ENCODE measurements around the gene CLEC18B. TPM values are rescaled to one million over a fixed set of nuclear protein-coding genes. Genes with fewer than 3 reads are reported as not detected.
"Not testable (repeated sequence)": the region's sequence is repeated elsewhere in the genome, so short reads cannot be mapped to it uniquely, and the experiment has no call there.

Gene CLEC18B
- total RNA-seq, 3 donors from 2014 or later, result 1.1 to 5.5 (median 2.0) TPM

GRCh38 chr16:74412775-74413390 lies 8.4 kb downstream of the CLEC18B start:
- H3K9me3 ChIP-seq, result not testable (repeated sequence)

GRCh38 chr16:74412138-74412774 lies 9.0 kb downstream of the CLEC18B start:
- ATAC-seq; intact Hi-C loops (cut with DNase I, micrococcal nuclease); H3K4me3 ChIP-seq; H3K4me1 ChIP-seq (ENCODE audit: low read depth); H3K36me3 ChIP-seq (ENCODE audit: low read depth); DNase-seq; H3K9me3 ChIP-seq: not testable (repeated sequence)

More at GRCh38 chr16:74412775-74413390, 8.4 kb downstream of the CLEC18B start:
- ATAC-seq; H3K4me1 ChIP-seq (ENCODE audit: low read depth); intact Hi-C loops (cut with DNase I, micrococcal nuclease); H3K4me3 ChIP-seq; DNase-seq; H3K36me3 ChIP-seq (ENCODE audit: low read depth): not testable (repeated sequence)

- intact Hi-C loops (cut with DNase I, micrococcal nuclease), result not testable (repeated sequence)
Measured at GRCh38 chr16:74410981-74411380, 10.3 kb downstream of the CLEC18B start.

GRCh38 chr16:74410057-74410957 lies 11.0 kb downstream of the CLEC18B start:
- DNase-seq; intact Hi-C loops (cut with DNase I, micrococcal nuclease): not testable (repeated sequence)

More at GRCh38 chr16:74410981-74411380, 10.3 kb downstream of the CLEC18B start:
- H3K4me3 ChIP-seq; H3K36me3 ChIP-seq (ENCODE audit: low read depth); ATAC-seq; H3K4me1 ChIP-seq (ENCODE audit: low read depth); DNase-seq; H3K9me3 ChIP-seq: not testable (repeated sequence)

GRCh38 chr16:74409185-74409981 lies 11.9 kb downstream of the CLEC18B start:
- intact Hi-C loops (cut with DNase I, micrococcal nuclease); H3K36me3 ChIP-seq (ENCODE audit: low read depth); ATAC-seq: not testable (repeated sequence)

More at GRCh38 chr16:74410057-74410957, 11.0 kb downstream of the CLEC18B start:
- not testable (repeated sequence) for ATAC-seq; H3K9me3 ChIP-seq; H3K4me3 ChIP-seq; H3K36me3 ChIP-seq (ENCODE audit: low read depth); H3K4me1 ChIP-seq (ENCODE audit: low read depth)

GRCh38 chr16:74407362-74407705 lies 13.9 kb downstream of the CLEC18B start:
- H3K9me3 ChIP-seq, result not testable (repeated sequence)
- ATAC-seq (peak; percentile 34), DNase-seq (peak; percentile 21 to 63 (median 51))

More at GRCh38 chr16:74409185-74409981, 11.9 kb downstream of the CLEC18B start:
- not testable (repeated sequence) for H3K9me3 ChIP-seq; H3K4me1 ChIP-seq (ENCODE audit: low read depth); H3K4me3 ChIP-seq
- peak in 1 of 3 donors; percentile 18 for DNase-seq

GRCh38 chr16:74406600-74407361 lies 14.5 kb downstream of the CLEC18B start:
- intact Hi-C loops (cut with DNase I, micrococcal nuclease), result not testable (repeated sequence)

More at GRCh38 chr16:74407362-74407705, 13.9 kb downstream of the CLEC18B start:
- intact Hi-C loops (cut with DNase I, micrococcal nuclease); H3K4me1 ChIP-seq (ENCODE audit: low read depth); H3K4me3 ChIP-seq; H3K36me3 ChIP-seq (ENCODE audit: low read depth): not testable (repeated sequence)

GRCh38 chr16:74404148-74404933 lies 16.9 kb downstream of the CLEC18B start:
- H3K4me3 ChIP-seq; DNase-seq; H3K4me1 ChIP-seq (ENCODE audit: low read depth); H3K9me3 ChIP-seq; ATAC-seq; intact Hi-C loops (cut with DNase I, micrococcal nuclease); H3K36me3 ChIP-seq (ENCODE audit: low read depth): not testable (repeated sequence)

More at GRCh38 chr16:74406600-74407361, 14.5 kb downstream of the CLEC18B start:
- not testable (repeated sequence) for H3K36me3 ChIP-seq (ENCODE audit: low read depth); H3K9me3 ChIP-seq; H3K4me1 ChIP-seq (ENCODE audit: low read depth); H3K4me3 ChIP-seq
- DNase-seq, result peak; percentile 11 to 78 (median 41)
- ATAC-seq, result peak; percentile 84

GRCh38 chr16:74400238-74400637 lies 21.0 kb downstream of the CLEC18B start:
- H3K4me3 ChIP-seq; ATAC-seq; H3K36me3 ChIP-seq (ENCODE audit: low read depth); DNase-seq; H3K9me3 ChIP-seq; intact Hi-C loops (cut with DNase I, micrococcal nuclease); H3K4me1 ChIP-seq (ENCODE audit: low read depth): not testable (repeated sequence)

GRCh38 chr16:74398212-74398895 lies 22.9 kb downstream of the CLEC18B start:
- H3K4me3 ChIP-seq; intact Hi-C loops (cut with DNase I, micrococcal nuclease); H3K4me1 ChIP-seq (ENCODE audit: low read depth); H3K9me3 ChIP-seq; H3K36me3 ChIP-seq (ENCODE audit: low read depth): not testable (repeated sequence)
- peak in 1 of 3 donors; percentile 23 for DNase-seq
- ATAC-seq, result peak; percentile 50

GRCh38 chr16:74396521-74397017 lies 24.7 kb downstream of the CLEC18B start:
- H3K36me3 ChIP-seq (ENCODE audit: low read depth); H3K9me3 ChIP-seq; H3K4me3 ChIP-seq; intact Hi-C loops (cut with DNase I, micrococcal nuclease); H3K4me1 ChIP-seq (ENCODE audit: low read depth): not testable (repeated sequence)
- DNase-seq, result peak in 1 of 3 donors; percentile 18
- peak; percentile 10 for ATAC-seq

All from mucosa of descending colon (tissue), 3 donors.